Activated CD4-positive, alpha-beta T cell treated with anti-CD3 and anti-CD28 coated beads for 4 hours (primary cell): ENCODE measurements around the gene C4A.
"Not testable (repeated sequence)": the region's sequence is repeated elsewhere in the genome, so short reads cannot be mapped to it uniquely, and the experiment has no call there.

Experiments
- DNase-seq, 2 donors: peaks; one replicate each; pipeline ENCODE4 v3.0.0-alpha.2; 2020

C4A gene

GRCh38 chr6:32037136-32037535 lies 55.3 kb downstream of the C4A start:
- DNase-seq = not testable (repeated sequence)

- not testable (repeated sequence) for DNase-seq
Measured at GRCh38 chr6:32037598-32038524, 56.0 kb downstream of the C4A start, which contains the start of gene CYP21A2. TSS of gene CYP21A2 (plus strand) at chr6:32038415. CDS start at chr6:32038423, 8 bp downstream.

- DNase-seq = not testable (repeated sequence)
Measured at GRCh38 chr6:32038878-32039277, 57.0 kb downstream of the C4A start.

GRCh38 chr6:32039321-32040274 lies 57.7 kb downstream of the C4A start:
- not testable (repeated sequence) for DNase-seq

- DNase-seq = not testable (repeated sequence)
Measured at GRCh38 chr6:32040299-32041049, 58.6 kb downstream of the C4A start.

GRCh38 chr6:32041050-32041321 lies 59.1 kb downstream of the C4A start:
- DNase-seq = not testable (repeated sequence)

GRCh38 chr6:32041385-32041784 lies 59.5 kb downstream of the C4A start:
- not testable (repeated sequence) for DNase-seq

- not testable (repeated sequence) for DNase-seq
Measured at GRCh38 chr6:32042276-32042675, 60.4 kb downstream of the C4A start.

GRCh38 chr6:32043589-32044380 lies 61.9 kb downstream of the C4A start:
- not testable (repeated sequence) for DNase-seq

GRCh38 chr6:32044916-32045315 lies 63.1 kb downstream of the C4A start:
- not testable (repeated sequence) for DNase-seq

- no peak for DNase-seq
Measured at GRCh38 chr6:32045811-32046449, 64.1 kb downstream of the C4A start.

GRCh38 chr6:32046450-32047083 lies 64.7 kb downstream of the C4A start:
- DNase-seq = no peak

- no peak for DNase-seq
Measured at GRCh38 chr6:32047084-32047478, 65.2 kb downstream of the C4A start.

GRCh38 chr6:32047539-32047854 lies 65.6 kb downstream of the C4A start:
- no peak for DNase-seq

- peak; percentile 49 to 63 for DNase-seq
Measured at GRCh38 chr6:32047855-32048766, 66.3 kb downstream of the C4A start.

- not testable (repeated sequence) for DNase-seq
Measured at GRCh38 chr6:32049149-32049548, 67.3 kb downstream of the C4A start.

GRCh38 chr6:32049736-32050135 lies 67.9 kb downstream of the C4A start:
- DNase-seq = not testable (repeated sequence)

GRCh38 chr6:32050562-32050961 lies 68.7 kb downstream of the C4A start:
- DNase-seq = no peak
